CD4-positive, alpha-beta T cell treated with Interferon gamma for 1 hour (primary cell): Measurements from ENCODE around the gene LAMA4.
A peak's percentile ranks its signal among the peaks of the same experiment; 100 is the strongest.

Source experiments
- DNase-seq: peaks from one replicate; pipeline ENCODE4 v3.0.0-alpha.2; 2020

LAMA4 gene

DNA sequence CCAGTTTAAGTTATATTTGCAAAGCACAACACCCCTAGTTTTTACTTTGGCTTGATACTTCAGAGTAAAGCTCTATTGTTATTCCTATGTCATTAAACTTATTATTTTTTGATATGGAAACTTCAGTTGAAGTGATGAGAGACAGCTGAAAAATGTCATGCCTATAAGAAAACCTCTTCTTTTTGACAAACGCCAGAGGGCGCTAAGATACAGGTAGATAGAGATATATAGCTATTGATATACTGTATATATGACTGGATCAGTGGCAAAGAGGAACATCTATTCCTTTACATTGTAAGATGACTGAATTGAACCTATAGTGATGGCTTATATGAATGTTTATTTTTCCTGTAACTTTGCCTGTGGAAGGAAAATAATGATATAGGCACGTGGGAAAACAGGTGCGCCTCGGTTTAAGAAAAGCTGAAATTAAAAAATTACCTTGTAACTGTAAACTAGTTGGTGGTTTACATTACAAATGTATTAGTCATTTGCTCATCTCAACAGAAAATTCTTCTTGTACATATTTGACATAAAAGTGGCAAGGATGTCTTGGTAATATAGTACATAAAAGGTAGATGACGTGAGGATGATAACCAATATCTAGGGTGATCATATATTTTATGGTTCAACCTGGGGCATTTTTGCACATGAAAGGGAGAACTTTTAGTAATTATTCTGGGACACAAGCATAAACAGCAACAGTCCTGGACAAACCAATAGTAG lies 74.1 kb downstream of the LAMA4 start:
- DNase-seq = peak; percentile 6

DNA sequence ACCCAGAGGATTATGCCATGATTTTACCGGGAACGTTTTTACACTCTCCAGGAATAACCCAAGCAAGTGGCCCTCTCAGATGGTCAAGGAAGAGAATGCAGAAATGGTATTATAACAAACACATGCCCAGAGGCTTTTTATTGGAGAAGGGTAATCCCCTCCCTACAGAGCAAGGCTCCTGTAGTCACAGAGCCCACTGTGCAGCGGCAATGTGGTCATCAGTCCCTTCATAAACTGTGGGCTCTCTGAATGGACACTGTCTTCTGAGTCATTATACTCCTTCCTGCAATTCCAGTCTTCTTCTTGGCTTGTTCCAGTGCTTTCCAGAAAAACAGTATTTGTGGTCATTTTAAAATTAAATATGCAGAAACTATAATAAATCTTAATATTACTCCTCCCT lies 74.7 kb downstream of the LAMA4 start:
- DNase-seq = no peak

DNA sequence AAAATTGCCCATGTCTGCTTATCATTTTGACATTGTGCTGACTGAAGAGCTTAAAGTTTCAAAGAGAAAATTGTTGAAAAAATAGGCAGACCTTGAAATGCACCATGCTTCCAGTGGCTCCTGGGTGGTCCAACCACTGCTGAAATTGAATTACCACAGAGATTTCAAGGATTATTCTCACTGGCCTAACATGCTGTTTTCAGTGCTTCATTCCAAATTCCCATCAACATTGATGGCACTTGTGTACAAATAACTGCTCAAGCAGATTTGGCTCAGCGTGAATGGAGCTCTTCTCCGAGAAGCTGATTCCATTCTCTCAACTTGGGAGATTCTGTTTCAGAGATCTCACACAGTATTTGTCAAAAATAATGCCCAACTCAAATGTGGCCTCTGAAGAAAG lies 75.5 kb downstream of the LAMA4 start:
- no peak for DNase-seq

DNA sequence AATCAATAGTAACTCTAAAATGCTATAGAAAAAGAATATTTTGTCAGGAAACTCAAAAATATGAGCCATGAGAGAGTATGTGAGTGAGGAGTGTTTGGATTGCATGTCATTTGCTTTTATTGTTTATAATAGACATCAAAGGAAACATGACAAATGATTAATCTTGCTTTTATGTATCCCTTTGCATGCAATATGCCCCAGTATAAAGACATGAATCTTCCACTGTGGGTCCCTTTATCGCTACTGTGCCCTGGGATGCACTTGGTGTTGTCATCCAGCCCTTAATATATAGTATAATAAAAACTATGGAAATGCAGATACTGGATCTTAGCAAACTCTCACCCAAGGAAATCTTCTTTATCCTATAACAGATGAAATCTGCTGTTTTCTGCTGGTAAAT lies 77.3 kb downstream of the LAMA4 start:
- DNase-seq = no peak

DNA sequence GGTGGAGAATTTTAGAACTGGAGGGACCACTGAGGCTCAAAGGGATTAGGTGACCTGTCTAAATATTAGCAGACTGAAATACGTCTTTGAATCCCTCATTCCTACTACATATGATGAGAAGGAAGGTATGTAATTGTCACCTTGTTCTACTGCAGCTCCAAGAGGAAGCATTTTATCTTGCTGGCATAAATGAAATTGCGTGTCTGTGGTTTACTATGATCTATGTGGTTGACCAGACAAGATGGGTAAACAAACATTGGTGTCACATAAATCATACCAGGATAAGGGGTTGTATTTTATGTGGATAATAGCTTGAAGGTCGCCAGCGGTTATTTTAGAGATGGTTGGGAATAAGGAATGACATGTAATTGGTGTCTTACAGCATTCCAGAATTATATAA lies 78.2 kb downstream of the LAMA4 start:
- DNase-seq = no peak

DNA sequence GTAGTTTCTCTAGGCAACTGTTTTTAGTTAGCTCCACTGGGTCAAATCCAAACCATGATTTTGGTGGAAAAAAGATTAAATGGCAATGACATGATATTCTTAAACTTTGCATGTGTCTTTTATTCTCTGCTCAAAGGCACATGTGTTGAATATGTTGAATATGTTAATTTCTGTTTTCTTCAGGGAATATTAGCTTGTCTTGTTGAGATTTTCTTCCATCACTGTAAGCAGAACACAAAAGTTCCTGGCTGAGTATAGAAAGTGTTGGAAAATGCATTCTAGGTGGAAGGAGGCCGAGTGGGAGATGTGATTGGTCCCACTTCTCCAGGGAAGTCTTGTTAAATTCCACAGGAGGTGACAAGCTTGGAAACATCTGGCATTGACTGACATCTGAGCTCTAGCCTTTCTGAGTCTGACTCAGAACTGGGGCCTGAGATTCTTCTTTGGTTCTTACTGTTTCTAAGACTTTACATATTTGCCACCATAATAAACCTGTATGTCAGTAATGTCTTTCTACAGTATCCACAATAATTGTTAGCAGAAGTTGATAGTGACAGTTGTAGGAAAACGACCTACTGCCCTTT lies 81.1 kb downstream of the LAMA4 start:
- no peak for DNase-seq

DNA sequence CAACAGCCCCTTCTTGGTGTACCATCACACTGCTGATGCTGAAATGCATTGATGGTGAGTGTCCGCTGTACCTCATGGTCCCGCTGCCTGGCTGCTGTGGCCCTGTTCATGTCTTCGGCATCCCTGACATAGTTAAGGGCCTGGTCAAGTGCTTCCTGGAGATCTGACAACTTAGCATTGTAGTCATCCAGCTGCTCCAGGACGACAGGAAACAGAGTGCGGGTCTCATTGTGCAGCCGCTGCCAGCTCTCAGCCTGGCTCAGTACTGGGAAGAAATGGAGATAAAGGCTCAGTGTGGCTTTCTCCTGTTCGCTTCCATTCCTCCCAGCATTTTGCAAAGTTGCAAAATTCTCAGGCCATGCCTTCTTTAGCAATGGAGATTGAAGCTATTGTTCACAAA lies 81.8 kb downstream of the LAMA4 start:
- DNase-seq = no peak

DNA sequence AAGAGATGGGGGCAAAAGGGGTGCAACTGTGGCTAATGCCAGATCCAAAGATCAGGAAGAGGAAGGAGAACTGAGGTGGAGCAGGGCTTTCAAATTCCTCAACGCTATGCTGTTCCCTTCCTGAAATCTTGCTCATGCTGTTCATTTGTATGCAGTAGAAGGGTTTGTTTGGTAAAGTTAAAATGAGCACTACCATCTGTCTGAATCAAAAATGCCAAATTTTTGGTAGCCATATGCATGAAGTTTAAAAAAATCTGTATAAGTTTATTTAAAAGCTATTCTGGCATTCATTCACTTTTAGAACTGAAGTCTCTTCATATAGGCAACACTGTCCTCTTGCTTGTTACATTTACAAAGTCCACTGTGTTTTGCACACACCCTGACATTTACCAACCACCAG lies 84.8 kb downstream of the LAMA4 start:
- DNase-seq = no peak

DNA sequence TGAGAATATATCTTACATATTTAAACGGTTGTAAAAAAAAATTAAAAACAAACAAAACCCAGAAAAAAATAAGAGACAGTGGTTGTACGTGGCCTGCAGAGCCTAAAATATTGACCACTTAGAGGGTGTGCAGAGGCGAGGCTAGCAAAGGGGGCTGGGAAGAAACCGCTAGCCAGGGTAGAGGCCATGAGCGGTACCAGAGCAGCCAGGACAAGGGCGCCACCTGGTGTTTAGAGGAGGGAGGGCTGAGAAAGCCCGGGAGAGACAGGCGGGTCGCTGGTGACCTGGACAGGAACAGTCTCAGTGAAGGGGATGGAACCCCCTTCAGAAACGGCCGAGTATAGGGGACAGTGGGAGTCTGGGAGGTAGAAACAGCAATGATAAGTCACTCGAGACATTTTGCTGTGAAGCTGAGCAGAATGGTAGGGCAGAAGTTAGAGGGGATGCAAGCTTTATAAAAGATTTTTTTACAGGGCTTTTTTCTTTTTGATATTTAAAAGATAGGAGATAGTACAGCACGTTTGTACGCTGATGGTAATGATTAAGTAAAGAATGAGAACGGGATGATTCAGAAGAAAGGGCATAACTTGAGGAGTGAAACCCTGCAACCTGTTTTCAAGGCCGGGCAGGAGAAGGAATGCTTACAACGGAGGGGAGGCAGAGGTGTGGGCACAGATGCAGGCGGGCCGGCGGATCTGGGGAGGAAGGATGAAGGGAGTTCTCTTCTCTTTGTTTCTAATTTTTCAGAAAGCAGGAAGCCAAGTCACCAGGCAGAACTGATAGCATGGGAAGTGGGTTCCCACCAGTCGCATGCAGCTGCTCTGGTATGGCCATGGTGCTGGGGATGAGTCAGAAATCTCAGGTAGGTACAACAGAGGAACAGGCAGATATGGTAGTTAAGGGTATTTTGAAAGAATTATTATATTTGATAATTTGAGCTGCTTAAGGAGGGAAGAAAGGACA lies 90.8 kb downstream of the LAMA4 start:
- peak; percentile 57 for DNase-seq

DNA sequence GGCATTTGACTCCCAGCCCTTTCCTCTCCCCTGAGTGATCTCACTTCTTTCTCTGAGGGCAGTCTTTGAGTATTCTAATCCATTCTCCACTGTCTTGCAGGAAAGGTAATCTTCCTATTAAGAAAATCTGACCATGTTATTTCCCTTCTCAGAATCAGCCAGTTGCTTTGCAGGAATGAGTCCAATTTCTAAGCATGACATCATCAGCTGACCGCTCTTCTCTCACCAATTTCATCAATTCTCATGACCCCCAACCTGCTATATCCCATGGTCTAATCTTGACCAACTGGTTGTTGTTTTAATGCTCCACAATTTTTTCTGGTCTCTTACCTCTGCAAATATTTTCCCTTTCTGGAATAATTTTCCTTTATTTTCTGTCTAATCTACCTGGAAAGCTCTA lies 93.6 kb downstream of the LAMA4 start:
- DNase-seq = no peak

DNA sequence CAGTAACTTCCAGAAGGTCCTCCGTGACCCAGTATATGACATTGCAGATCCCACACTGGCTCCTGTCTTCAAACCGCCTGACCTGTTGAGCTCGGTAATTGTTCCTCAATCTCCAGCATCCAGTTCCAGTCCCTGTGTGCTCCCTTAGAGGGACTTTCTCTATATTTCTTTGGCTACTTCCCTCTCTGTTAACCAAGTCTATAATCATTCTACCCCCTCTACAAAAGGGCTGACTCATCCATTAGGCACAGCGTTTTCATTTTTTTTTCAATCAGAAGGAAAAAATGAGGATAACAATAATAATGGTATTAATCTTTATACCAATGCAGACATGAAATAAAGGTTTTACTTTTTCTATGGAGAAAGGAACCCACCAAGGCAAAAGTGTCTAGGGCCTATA lies 97.7 kb downstream of the LAMA4 start:
- no peak for DNase-seq

DNA sequence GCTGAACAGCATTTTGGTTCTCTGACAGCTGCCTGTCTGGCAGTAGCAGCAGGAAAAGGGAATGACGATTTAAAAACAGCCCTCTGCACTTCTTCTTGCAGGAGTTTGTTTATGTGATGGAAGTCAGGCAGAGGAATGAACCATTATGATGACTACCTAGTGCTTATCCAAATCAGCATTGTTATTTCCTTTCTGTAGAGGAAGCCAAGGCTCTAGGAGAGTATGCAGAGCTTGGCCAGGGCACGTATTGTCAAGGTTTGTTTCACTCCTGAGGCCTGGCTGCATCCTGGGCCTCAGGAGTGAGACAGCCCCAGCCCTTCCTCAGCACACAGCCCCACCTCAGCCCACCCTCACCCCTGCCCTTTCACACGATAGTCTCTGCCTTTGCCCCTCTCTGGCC lies 98.5 kb downstream of the LAMA4 start:
- no peak for DNase-seq

DNA sequence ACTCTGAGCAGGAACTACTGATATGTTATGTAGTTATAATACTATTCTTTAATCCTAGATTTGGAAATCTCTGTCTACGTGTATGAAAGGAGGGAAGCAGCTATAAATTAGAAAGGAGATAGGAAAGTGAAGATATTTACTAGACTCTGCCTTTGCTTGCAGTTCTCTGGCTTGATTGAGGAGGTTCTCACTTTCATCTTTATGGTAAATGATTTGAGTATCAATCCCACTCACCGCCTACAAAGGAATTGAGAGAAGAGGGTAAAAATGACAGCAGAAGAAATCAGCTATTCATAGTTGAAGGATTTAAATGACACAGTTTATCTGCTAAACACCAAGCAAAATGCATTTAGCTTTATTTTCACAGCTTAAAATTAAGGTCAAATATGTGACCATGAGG lies 99.7 kb downstream of the LAMA4 start:
- no peak for DNase-seq

DNA sequence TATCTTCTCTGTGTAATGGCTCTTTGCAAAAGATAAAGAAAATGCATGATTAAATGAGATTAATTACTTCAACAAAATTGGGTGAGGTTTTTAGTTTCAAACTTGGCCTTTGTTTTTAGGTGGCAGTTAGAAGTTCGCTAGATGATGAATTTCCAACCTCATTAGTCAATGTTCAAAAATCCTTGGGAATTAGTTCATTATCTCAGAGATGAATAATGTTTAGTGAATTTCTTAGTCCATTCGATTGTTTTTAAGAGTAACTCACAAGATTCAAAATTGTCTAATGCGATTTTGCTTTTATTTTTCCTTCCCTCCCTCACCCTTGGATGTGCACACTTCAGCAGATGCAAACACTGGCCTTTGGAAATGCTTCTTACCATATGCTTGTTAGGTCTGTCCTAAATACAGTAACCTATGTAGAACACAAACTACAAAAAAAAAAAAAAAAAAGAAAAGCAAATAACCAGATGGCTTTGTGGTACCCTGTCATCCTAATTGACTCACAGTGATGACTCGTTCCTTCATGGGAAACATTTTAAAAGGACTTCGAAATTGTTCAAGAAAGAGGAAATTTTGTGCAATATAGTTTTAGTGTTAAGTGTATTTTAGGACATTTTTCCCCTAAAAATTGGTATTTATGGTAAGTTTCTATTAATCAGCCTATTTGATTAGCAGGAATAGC lies 100.3 kb downstream of the LAMA4 start:
- no peak for DNase-seq

DNA sequence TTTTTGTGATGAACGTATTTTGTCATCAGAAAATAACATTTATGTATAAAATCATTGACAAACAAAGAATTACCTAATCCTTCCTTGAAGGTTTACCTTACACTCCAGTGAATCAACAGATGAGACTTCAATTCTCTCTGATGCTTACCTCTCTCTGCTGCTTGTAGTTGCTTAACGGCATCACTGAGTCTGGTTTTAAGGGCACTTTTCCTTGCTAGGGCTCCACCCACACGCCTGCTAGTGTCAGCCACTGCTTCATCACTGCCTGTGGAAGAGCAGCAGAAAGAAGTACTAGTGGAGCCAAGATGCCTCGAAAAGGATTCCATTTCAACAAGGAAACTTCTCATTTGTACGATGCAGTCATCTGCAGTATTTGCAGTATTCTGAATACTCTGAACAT lies 104.0 kb downstream of the LAMA4 start:
- DNase-seq = no peak

DNA sequence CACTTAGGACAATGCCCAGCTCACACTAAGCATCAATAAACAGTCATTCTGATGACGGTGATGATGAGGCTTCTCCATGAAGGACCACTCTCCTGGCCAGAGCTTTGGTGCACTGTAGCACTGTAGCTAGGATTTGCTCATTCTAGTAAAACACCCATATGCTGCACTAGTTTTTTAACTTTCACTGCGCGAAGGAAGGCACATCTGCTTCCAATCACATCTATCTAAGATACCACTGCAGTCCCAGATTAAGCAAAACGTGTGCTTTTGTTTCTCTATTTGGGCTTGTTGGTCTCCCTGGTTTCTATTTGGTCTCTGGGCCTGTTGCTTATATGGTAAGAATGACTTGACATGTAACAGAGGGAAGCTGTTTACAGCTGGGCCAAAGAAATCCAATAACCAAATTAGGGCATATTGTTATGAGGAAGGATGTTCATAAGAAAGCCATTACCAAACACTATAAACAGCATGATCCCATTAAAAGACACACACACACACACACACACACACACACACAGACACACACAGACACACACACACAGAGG lies 104.6 kb downstream of the LAMA4 start:
- DNase-seq = no peak

DNA sequence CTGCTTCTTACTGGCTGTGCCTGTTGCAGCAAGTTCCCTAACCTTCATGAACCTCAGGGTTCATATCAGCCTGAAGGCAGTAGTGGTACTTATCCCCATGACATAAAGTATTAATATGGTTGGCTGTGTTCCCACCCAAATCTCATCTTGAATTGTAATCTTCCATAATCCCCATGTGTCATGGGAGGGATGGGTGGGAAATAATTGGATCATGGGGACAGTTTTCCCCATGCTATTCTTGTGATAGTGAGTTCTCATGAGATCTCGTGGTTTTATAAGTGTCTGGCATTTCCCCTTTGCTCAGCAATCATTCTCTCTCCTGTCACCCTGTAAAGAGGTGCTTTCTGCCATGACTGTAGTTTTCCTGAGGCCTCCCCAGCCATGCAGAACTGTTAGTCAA lies 105.1 kb downstream of the LAMA4 start:
- no peak for DNase-seq

DNA sequence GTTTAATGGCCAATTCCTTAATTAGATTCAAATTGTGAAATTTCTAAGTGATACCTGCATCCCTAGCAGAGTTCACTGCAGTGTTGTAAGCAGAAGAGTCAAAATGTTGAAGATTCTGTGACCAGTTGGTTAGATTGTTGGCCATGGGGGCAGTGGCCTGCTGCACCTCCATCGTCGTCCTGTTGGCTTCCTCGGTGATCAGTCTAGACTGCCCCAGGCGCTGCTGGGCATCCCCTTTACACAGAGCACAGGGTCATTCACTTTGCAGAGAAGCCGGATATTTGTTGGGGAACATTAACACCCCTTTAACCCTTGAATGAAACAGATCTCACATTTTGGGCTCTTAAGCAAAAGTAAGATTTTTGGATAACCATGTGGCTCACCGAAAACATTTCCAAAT lies 106.3 kb downstream of the LAMA4 start:
- DNase-seq = no peak

DNA sequence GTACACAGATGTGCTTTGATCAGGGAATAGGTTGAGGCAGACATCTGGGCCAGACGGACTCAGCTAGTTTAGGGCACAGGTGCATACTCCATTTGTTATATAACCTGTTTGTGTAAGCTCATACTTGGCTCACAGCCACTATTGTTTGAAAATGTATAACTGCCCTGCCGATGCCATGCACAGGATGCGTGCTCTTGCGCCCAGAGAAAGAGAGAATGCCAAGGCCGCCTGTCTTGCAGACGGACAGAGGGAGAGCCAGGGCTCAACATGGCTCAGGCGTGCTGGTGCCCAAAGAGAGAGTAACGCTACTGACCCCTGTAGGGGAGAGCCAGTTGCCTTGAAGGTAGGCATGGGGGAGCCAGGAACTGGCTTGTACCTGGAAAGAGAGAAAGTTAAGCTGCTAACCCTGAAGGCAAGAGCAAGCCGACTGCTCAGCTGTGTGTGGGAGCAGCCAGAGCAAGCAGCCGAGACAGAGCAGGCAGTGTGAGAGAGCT lies 109.2 kb downstream of the LAMA4 start:
- no peak for DNase-seq

DNA sequence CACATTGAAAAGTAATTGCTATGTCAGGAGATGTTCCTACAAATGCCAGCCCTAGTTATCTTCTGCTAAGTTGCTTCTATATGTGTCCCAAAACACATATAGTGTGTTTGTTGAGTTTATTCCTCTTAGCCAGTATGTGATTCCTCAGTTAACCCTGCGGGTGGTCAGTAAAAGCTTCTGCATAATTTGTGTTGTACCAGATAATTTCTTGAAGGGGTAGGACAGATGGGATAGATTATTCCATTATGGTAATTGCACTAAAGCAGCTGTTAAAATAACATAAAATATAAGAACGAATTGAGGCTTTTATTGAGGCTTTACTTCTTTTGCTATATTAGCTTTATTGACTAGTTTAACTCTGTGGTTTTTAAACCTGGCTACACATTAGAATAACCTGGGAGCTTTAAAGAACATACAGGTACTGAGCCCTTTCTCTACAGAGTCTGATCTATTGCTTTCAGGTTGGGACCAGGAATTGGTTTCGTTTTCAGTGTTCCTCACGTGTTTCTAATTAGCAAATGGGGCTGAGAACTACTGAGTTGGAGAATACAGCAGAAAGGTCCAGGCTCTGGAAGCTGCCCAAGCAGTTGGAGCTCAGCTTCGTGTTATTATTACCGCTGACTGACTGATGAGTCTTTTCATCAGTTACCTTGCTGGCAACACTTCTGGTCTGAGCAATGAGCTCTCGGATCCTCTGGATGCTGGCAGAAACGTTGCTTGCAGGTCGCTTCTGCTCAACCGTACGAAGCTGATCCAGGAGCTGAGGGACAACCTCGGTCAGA lies 110.0 kb downstream of the LAMA4 start:
- no peak for DNase-seq

DNA sequence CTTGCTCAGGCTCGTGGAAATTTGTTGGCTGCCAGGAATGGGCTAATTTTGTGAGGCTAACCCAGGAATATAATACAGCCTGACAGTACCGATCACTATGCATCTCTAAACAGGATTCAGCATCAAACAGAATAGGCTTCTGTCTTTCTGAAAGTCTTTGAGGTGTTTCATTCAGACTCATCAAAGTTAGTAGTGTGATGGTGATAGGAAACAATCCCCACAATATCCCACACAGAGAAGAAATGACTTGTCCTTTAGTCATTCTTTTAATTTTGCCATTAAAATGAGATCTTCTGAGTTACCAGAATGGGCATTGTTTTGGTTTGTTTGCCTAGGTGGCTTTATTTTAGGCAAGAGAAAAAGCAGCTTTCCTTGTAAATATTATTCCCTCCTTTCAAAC lies 112.7 kb downstream of the LAMA4 start:
- DNase-seq = no peak

DNA sequence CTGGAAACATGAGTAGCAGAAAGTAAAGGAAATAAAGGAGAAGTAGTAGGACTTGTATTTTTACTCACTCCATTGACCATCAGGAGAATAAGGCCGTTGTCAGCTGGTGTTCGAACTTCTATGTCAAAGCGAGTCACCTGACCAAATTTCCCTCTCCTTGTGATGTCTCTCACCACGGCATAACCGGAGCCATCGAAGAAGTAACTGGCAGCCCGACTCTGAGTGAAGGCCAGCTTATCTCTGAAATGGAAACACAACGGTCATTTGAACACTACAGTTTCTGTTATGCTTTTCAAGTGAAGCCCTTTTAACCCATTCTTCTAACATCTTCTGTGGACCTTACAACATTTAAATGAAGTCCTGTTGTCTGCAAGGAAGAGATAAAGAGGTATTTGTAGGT lies 115.3 kb downstream of the LAMA4 start:
- DNase-seq = no peak
